HepG2 (cell line): Measurements from ENCODE around the gene KLHL17. TPM values are rescaled to one million over a fixed set of nuclear protein-coding genes. Genes with fewer than 3 reads are reported as not detected.

Experiments
- CEBPB ChIP-seq: IDR thresholded peaks from 2 replicates; pipeline ENCODE4 v1.6.1; 2011; ENCODE audit warnings: low read depth, low read length, improper control_type of control experiment, borderline replicate concordance
- HNRNPUL1 ChIP-seq: fragments of 200-400 bp; formaldehyde crosslinking; IDR thresholded peaks from 2 replicates; pipeline ENCODE4 v1.6.1; 2017; ENCODE audit warnings: low read depth, mild to moderate bottlenecking, low read length, moderate library complexity
- NCOA1 ChIP-seq: sonication (generic); formaldehyde crosslinking; IDR thresholded peaks from 2 replicates; pipeline ENCODE4 v1.9.0; 2021; ENCODE audit warnings: missing genetic modification reagents
- NFKB2 ChIP-seq: sonication (generic); formaldehyde crosslinking; IDR thresholded peaks from 2 replicates; pipeline ENCODE4 v1.4.0; 2020; ENCODE audit warnings: missing genetic modification reagents, borderline replicate concordance
- SYNCRIP ChIP-seq: fragments of 200-400 bp; formaldehyde crosslinking; IDR thresholded peaks from 2 replicates; pipeline ENCODE4 v1.6.1; 2018; ENCODE audit warnings: mild to moderate bottlenecking, low read depth, low read length; ENCODE audit not compliant: insufficient read depth
- TARDBP ChIP-seq: sonication (generic); formaldehyde crosslinking; IDR thresholded peaks from 2 replicates; pipeline ENCODE4 v1.8.0; 2022; ENCODE audit warnings: mild to moderate bottlenecking, missing genetic modification reagents
- ZBTB7B ChIP-seq: sonication (generic); formaldehyde crosslinking; IDR thresholded peaks from 2 replicates; pipeline ENCODE4 v1.4.0; 2020; ENCODE audit warnings: missing genetic modification reagents
- ZNF333 ChIP-seq: sonication (generic); formaldehyde crosslinking; IDR thresholded peaks from 2 replicates; pipeline ENCODE4 v1.4.0; 2020; ENCODE audit warnings: mild to moderate bottlenecking, missing genetic modification reagents, borderline replicate concordance
- ZNF552 ChIP-seq: sonication (generic); formaldehyde crosslinking; IDR thresholded peaks from 2 replicates; pipeline ENCODE4 v1.9.0; 2022; ENCODE audit warnings: missing genetic modification reagents, mild to moderate bottlenecking, borderline replicate concordance
- ZNF788 ChIP-seq: sonication (generic); formaldehyde crosslinking; IDR thresholded peaks from 2 replicates; pipeline ENCODE4 v1.5.0; 2020; ENCODE audit warnings: mild to moderate bottlenecking, missing genetic modification reagents, borderline replicate concordance
- ZNF878 ChIP-seq: sonication (generic); formaldehyde crosslinking; IDR thresholded peaks from 2 replicates; pipeline ENCODE4 v1.8.1; 2023; ENCODE audit warnings: mild to moderate bottlenecking, missing genetic modification reagents, moderate library complexity
- polyA plus RNA-seq, 8 experiments: library from polyadenylated mRNA; depleted of rRNA in 3 of 8; stranded (reverse) in 7 of 8; unstranded in 1 of 8; fragments of >200 nt; fragmentation: Illumina TruSeq in 4 of 8; extraction: Trizol in 4 of 8; gene quantifications; 2 replicates each; pipeline versions ENCODE4 v1.2.1 to v1.2.3, GENCODE V29; 2011 to 2016; ENCODE audit warnings: low read depth in 4 of 8, missing spikeins in 1 of 8, mixed read lengths in 1 of 8; ENCODE audit not compliant: insufficient read depth in 1 of 8
- total RNA-seq, 5 experiments: library from RNA; depleted of rRNA; stranded (reverse); fragments of >200 nt; fragmentation: Illumina TruSeq; extraction: Trizol; gene quantifications; 2 replicates each; pipeline ENCODE4 v1.2.3, GENCODE V29; 2016; ENCODE audit warnings: low read depth in 1 of 5
- TF ChIP-seq, protein P1 (sequence below): sonication (generic); formaldehyde crosslinking; IDR thresholded peaks from 2 replicates; pipeline ENCODE4 v1.5.0; 2020; ENCODE audit warnings: mild to moderate bottlenecking, missing genetic modification reagents
- TF ChIP-seq, protein P2 (sequence below): sonication (generic); formaldehyde crosslinking; IDR thresholded peaks from 2 replicates; pipeline ENCODE4 v1.4.0; 2020; ENCODE audit warnings: missing genetic modification reagents, borderline replicate concordance
- TF ChIP-seq, protein P3 (sequence below): sonication (generic); formaldehyde crosslinking; IDR thresholded peaks from 2 replicates; pipeline ENCODE4 v1.8.1; 2023; ENCODE audit warnings: mild to moderate bottlenecking, moderate library complexity, missing genetic modification reagents
- TF ChIP-seq, protein P4 (sequence below): sonication (generic); formaldehyde crosslinking; IDR thresholded peaks from 2 replicates; pipeline ENCODE4 v1.9.0; 2021; ENCODE audit warnings: missing genetic modification reagents, borderline replicate concordance
- TF ChIP-seq, protein P5 (sequence below): sonication (generic); formaldehyde crosslinking; IDR thresholded peaks from 2 replicates; pipeline ENCODE4 v1.4.0; 2020; ENCODE audit warnings: missing genetic modification reagents

KLHL17 gene
- total and polyA plus RNA-seq, 2 of the 13 experiments (the other 11 are each of a cell fraction or from before 2014, with no cell fraction given): 9.3 to 24.7 TPM

DNA sequence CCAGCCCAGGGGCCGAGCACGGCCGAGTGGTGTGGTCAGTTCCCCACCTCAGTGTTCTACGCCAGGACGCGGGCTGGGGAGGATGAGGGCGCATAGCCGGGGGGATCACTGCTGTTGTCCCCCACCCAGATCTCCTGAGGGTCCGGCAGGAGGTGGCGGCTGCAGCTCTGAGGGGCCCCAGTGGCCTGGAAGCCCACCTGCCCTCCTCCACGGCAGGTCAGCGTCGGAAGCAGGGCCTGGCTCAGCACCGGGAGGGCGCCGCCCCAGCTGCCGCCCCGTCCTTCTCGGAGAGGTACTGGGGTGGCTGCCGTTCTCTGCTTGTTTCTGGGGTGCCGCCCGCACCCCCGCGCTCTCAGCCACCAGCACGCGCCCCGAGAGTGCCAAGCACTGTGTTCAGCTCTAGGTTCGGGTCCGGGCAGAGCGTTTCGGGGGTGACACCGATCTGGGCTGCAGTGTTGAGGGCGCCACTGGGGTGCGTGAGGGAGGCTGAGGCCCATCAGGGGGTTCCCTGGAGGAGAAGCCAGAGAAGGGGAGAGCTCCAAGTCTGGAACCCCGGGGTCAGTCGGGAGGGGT is 19.3 kb upstream of the KLHL17 start (continued):
- TF ChIP-seq, protein P1, sequence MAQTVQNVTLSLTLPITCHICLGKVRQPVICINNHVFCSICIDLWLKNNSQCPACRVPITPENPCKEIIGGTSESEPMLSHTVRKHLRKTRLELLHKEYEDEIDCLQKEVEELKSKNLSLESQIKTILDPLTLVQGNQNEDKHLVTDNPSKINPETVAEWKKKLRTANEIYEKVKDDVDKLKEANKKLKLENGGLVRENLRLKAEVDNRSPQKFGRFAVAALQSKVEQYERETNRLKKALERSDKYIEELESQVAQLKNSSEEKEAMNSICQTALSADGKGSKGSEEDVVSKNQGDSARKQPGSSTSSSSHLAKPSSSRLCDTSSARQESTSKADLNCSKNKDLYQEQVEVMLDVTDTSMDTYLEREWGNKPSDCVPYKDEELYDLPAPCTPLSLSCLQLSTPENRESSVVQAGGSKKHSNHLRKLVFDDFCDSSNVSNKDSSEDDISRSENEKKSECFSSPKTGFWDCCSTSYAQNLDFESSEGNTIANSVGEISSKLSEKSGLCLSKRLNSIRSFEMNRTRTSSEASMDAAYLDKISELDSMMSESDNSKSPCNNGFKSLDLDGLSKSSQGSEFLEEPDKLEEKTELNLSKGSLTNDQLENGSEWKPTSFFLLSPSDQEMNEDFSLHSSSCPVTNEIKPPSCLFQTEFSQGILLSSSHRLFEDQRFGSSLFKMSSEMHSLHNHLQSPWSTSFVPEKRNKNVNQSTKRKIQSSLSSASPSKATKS (CRISPR knock-in tag): no peak
- TF ChIP-seq ZNF552 (CRISPR knock-in tag) (no peak), ZNF878 (no peak), CEBPB (no peak), NFKB2 (CRISPR knock-in tag) (peak; percentile 0; the same call in 1 of the 2 replicates), NCOA1 (CRISPR knock-in tag) (no peak), ZNF788 (no peak), HNRNPUL1 (no peak), TARDBP (no peak), ZNF333 (no peak), ZBTB7B (CRISPR knock-in tag) (no peak), SYNCRIP (no peak)
- TF ChIP-seq, protein P2, sequence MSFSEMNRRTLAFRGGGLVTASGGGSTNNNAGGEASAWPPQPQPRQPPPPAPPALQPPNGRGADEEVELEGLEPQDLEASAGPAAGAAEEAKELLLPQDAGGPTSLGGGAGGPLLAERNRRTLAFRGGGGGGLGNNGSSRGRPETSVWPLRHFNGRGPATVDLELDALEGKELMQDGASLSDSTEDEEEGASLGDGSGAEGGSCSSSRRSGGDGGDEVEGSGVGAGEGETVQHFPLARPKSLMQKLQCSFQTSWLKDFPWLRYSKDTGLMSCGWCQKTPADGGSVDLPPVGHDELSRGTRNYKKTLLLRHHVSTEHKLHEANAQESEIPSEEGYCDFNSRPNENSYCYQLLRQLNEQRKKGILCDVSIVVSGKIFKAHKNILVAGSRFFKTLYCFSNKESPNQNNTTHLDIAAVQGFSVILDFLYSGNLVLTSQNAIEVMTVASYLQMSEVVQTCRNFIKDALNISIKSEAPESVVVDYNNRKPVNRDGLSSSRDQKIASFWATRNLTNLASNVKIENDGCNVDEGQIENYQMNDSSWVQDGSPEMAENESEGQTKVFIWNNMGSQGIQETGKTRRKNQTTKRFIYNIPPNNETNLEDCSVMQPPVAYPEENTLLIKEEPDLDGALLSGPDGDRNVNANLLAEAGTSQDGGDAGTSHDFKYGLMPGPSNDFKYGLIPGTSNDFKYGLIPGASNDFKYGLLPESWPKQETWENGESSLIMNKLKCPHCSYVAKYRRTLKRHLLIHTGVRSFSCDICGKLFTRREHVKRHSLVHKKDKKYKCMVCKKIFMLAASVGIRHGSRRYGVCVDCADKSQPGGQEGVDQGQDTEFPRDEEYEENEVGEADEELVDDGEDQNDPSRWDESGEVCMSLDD: peak; percentile 49; the same call in 1 of the 2 replicates
- TF ChIP-seq, protein P3, sequence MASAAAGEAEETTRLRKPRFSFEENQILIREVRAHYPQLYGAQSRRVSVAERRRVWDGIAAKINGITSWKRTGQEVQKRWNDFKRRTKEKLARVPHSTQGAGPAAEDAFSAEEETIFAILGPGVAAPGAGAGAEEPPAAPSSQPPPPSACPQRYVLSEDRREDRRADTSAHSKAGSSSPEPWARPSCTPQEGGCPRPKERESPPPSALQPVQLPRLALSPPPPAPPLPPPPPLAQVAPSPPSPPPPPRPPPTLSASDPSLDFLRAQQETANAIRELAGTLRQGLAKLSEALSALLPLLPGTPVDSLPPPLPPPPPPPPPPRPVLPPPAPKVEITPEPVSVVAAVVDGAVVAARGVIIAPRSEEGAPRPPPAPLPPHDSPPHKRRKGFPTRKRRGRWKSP (CRISPR knock-in tag): no peak
- TF ChIP-seq, protein P4, sequence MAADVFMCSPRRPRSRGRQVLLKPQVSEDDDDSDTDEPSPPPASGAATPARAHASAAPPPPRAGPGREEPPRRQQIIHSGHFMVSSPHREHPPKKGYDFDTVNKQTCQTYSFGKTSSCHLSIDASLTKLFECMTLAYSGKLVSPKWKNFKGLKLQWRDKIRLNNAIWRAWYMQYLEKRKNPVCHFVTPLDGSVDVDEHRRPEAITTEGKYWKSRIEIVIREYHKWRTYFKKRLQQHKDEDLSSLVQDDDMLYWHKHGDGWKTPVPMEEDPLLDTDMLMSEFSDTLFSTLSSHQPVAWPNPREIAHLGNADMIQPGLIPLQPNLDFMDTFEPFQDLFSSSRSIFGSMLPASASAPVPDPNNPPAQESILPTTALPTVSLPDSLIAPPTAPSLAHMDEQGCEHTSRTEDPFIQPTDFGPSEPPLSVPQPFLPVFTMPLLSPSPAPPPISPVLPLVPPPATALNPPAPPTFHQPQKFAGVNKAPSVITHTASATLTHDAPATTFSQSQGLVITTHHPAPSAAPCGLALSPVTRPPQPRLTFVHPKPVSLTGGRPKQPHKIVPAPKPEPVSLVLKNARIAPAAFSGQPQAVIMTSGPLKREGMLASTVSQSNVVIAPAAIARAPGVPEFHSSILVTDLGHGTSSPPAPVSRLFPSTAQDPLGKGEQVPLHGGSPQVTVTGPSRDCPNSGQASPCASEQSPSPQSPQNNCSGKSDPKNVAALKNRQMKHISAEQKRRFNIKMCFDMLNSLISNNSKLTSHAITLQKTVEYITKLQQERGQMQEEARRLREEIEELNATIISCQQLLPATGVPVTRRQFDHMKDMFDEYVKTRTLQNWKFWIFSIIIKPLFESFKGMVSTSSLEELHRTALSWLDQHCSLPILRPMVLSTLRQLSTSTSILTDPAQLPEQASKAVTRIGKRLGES (CRISPR knock-in tag): no peak
- TF ChIP-seq, protein P5, sequence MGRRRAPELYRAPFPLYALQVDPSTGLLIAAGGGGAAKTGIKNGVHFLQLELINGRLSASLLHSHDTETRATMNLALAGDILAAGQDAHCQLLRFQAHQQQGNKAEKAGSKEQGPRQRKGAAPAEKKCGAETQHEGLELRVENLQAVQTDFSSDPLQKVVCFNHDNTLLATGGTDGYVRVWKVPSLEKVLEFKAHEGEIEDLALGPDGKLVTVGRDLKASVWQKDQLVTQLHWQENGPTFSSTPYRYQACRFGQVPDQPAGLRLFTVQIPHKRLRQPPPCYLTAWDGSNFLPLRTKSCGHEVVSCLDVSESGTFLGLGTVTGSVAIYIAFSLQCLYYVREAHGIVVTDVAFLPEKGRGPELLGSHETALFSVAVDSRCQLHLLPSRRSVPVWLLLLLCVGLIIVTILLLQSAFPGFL (CRISPR knock-in tag): no peak
